IMR-90 (cell line): ENCODE measurements around the gene LAMA2. TPM values are rescaled to one million over a fixed set of nuclear protein-coding genes. Genes with fewer than 3 reads are reported as not detected.

Experiments used
- ATAC-seq: fragments of 200-7000 bp; cut with Tn5 transposase; 2 replicates; pipeline ENCODE4 v1.9.1; 2020; ENCODE audit warnings: low read depth, mild to moderate bottlenecking, moderate library complexity
- BruUV-seq: library from RNA; stranded (reverse); fragments of 400-500 nt; replicated peaks from 2 replicates; lab custom pipeline; 2021; lab: Mats Ljungman, UMichigan
- CTCF ChIA-PET: fragments of 300-600 bp; formaldehyde crosslinking; extraction: SDS; loops from one replicate; lab custom pipeline; 2021; ENCODE audit warnings: antibody characterized with exemption; lab: Yijun Ruan, JAX
- POLR2A ChIA-PET: fragments of 300-600 bp; sonication (Branson Sonifier 250); formaldehyde crosslinking; loops from one replicate; lab custom pipeline; 2022; ENCODE audit warnings: antibody characterized with exemption; ENCODE audit not compliant: unreplicated experiment; lab: Charles Lee
- DNase-seq: peaks from one replicate; pipeline ENCODE4 v3.0.0; 2013
- H2AFZ ChIP-seq: replicated peaks from 2 replicates; pipeline ENCODE3; 2013; ENCODE audit warnings: low read length, mild to moderate bottlenecking; ENCODE audit not compliant: poor library complexity
- H2AK5ac ChIP-seq: 2 replicates; pipeline ENCODE4 v1.6.1; 2013; ENCODE audit warnings: low read depth, low read length, inconsistent platforms
- H2AK9ac ChIP-seq: replicated peaks from 2 replicates; pipeline ENCODE3; 2013; ENCODE audit warnings: mild to moderate bottlenecking, low read depth, low read length, moderate library complexity; ENCODE audit not compliant: poor library complexity
- H2BK120ac ChIP-seq: 2 replicates; pipeline ENCODE4 v1.6.1; 2013; ENCODE audit warnings: low read depth, low read length, inconsistent platforms
- H2BK15ac ChIP-seq: 3 replicates; pipeline ENCODE4 v1.6.1; 2013; ENCODE audit warnings: low read depth, low read length, inconsistent platforms
- H2BK20ac ChIP-seq: 2 replicates; pipeline ENCODE4 v1.6.1; 2013; ENCODE audit warnings: low read depth, mild to moderate bottlenecking, inconsistent platforms, low read length, moderate library complexity
- H2BK5ac ChIP-seq: 2 replicates; pipeline ENCODE4 v1.6.1; 2013; ENCODE audit warnings: mild to moderate bottlenecking, low read depth, low read length, inconsistent platforms; ENCODE audit not compliant: poor library complexity, severe bottlenecking
- H3K14ac ChIP-seq: replicated peaks from 2 replicates; pipeline ENCODE4 v1.6.1; 2013; ENCODE audit warnings: low read depth, low read length, inconsistent platforms
- H3K18ac ChIP-seq: 2 replicates; pipeline ENCODE4 v1.6.1; 2013; ENCODE audit warnings: low read depth, low read length, control low read depth
- H3K23ac ChIP-seq: 2 replicates; pipeline ENCODE4 v1.6.1; 2013; ENCODE audit warnings: low read depth, low read length, inconsistent platforms
- H3K27ac ChIP-seq: 2 replicates; pipeline ENCODE4 v1.5.1; 2013; ENCODE audit warnings: mild to moderate bottlenecking, control low read depth, low read length; ENCODE audit not compliant: insufficient read depth
- H3K27me3 ChIP-seq: 2 replicates; pipeline ENCODE4 v1.6.1; 2013; ENCODE audit warnings: low read length; ENCODE audit not compliant: control insufficient read depth, insufficient read depth
- H3K36me3 ChIP-seq: 2 replicates; pipeline ENCODE4 v1.6.1; 2013; ENCODE audit warnings: low read length, mixed read lengths; ENCODE audit not compliant: control insufficient read depth, insufficient read depth
- H3K4ac ChIP-seq: 2 replicates; pipeline ENCODE4 v1.6.1; 2013; ENCODE audit warnings: low read depth, low read length, inconsistent platforms
- H3K4me1 ChIP-seq: 2 replicates; pipeline ENCODE4 v1.6.1; 2013; ENCODE audit warnings: low read length, mixed read lengths; ENCODE audit not compliant: control insufficient read depth, insufficient read depth
- H3K4me2 ChIP-seq: 2 replicates; pipeline ENCODE4 v1.6.1; 2013; ENCODE audit warnings: low read depth, mild to moderate bottlenecking, control low read depth, low read length, moderate library complexity
- H3K4me3 ChIP-seq: 2 replicates; pipeline ENCODE4 v1.5.1; 2013; ENCODE audit warnings: low read depth, mild to moderate bottlenecking, control low read depth, low read length, moderate library complexity; ENCODE audit not compliant: insufficient read depth
- H3K56ac ChIP-seq: 2 replicates; pipeline ENCODE4 v1.6.1; 2013; ENCODE audit warnings: low read length, inconsistent platforms; ENCODE audit not compliant: insufficient read depth; ENCODE audit errors: extremely low read depth
- H3K79me1 ChIP-seq, 2 experiments: 2 replicates each; pipeline ENCODE4 v1.6.1; 2013; ENCODE audit warnings: low read length in 2 of 2, inconsistent platforms in 1 of 2, low read depth in 1 of 2
- H3K9ac ChIP-seq: 2 replicates; pipeline ENCODE4 v1.6.1; 2013; ENCODE audit warnings: low read depth, low read length, control low read depth
- H3K9me1 ChIP-seq: 2 replicates; pipeline ENCODE4 v1.6.1; 2013; ENCODE audit warnings: low read length, inconsistent platforms; ENCODE audit not compliant: insufficient read depth
- H3K9me3 ChIP-seq: 2 replicates; pipeline ENCODE4 v1.6.1; 2013; ENCODE audit warnings: low read length; ENCODE audit not compliant: control insufficient read depth, insufficient read depth
- H4K20me1 ChIP-seq: 2 replicates; pipeline ENCODE4 v1.6.1; 2013; ENCODE audit warnings: low read length, inconsistent platforms; ENCODE audit not compliant: insufficient read depth
- H4K5ac ChIP-seq: 2 replicates; pipeline ENCODE4 v1.6.1; 2013; ENCODE audit warnings: mild to moderate bottlenecking, low read depth, low read length, control low read depth
- H4K8ac ChIP-seq, 2 experiments: 2 replicates each; pipeline ENCODE4 v1.6.1; 2013; ENCODE audit warnings: low read depth in 2 of 2, low read length in 2 of 2, control low read depth in 1 of 2, inconsistent platforms in 1 of 2
- H4K91ac ChIP-seq: 2 replicates; pipeline ENCODE4 v1.6.1; 2013; ENCODE audit warnings: low read depth, low read length, inconsistent platforms; ENCODE audit not compliant: insufficient read depth
- BHLHE40 ChIP-seq: fragments of 150-350 bp; IDR thresholded peaks from 2 replicates; pipeline ENCODE4 v1.6.1; 2016; ENCODE audit warnings: mild to moderate bottlenecking, low read depth, low read length
- ELK1 ChIP-seq: fragments of 150-350 bp; IDR thresholded peaks from 2 replicates; pipeline ENCODE4 v1.6.1; 2016; ENCODE audit warnings: low read depth, mild to moderate bottlenecking, low read length, moderate library complexity, borderline replicate concordance
- FOS ChIP-seq: fragments of 150-350 bp; IDR thresholded peaks from 2 replicates; pipeline ENCODE4 v1.6.1; 2016; ENCODE audit warnings: low read depth, low read length
- MXI1 ChIP-seq: IDR thresholded peaks from 2 replicates; pipeline ENCODE4 v1.6.1; 2012; ENCODE audit warnings: low read depth, mild to moderate bottlenecking, low read length, moderate library complexity, borderline replicate concordance
- POLR2A ChIP-seq: IDR thresholded peaks from 2 replicates; pipeline ENCODE4 v1.6.1; 2012; ENCODE audit warnings: mild to moderate bottlenecking, low read depth, low read length
- RAD21 ChIP-seq: IDR thresholded peaks from 2 replicates; pipeline ENCODE4 v1.6.1; 2012; ENCODE audit warnings: low read length, improper control_type of control experiment
- RCOR1 ChIP-seq: IDR thresholded peaks from 2 replicates; pipeline ENCODE4 v1.6.1; 2012; ENCODE audit warnings: mild to moderate bottlenecking, low read length, improper control_type of control experiment; ENCODE audit not compliant: insufficient replicate concordance
- WGBS, 2 experiments: methylation state at CpG; one replicate each; pipeline versions ENCODE4 v1.1.5 to v1.1.7; 2013; ENCODE audit warnings: missing lambda C conversion rate in 2 of 2; ENCODE audit not compliant: insufficient read length in 1 of 2; ENCODE audit errors: extremely low coverage in 2 of 2; 5-methylcytosine and 5-hydroxymethylcytosine counted together
- dilution Hi-C: fragments of 300-500 bp; cut with HindIII; formaldehyde crosslinking; loops from one replicate; pipeline ENCODE4 v1.14.3; 2018; ENCODE audit warnings: low sequenced_read_pairs; ENCODE audit not compliant: unreplicated experiment
- in situ Hi-C: fragments of 300-500 bp; cut with MboI; formaldehyde crosslinking; loops from 3 replicates; pipeline ENCODE4 v1.14.3; 2019; ENCODE audit warnings: low sequenced_read_pairs, inconsistent platforms, mixed read lengths
- intact Hi-C: fragments of 100-400 bp; cut with micrococcal nuclease; formaldehyde crosslinking; loops from 2 replicates; pipeline ENCODE4 v1.10.0; 2022
- polyA plus RNA-seq, 3 experiments: library from polyadenylated mRNA; depleted of rRNA; stranded (reverse); fragments of >200 nt; gene quantifications; 2 replicates each; pipeline ENCODE4 v1.2.3, GENCODE V29; 2012; ENCODE audit warnings: low replicate concordance in 1 of 3
- total RNA-seq: library from RNA; depleted of rRNA; stranded (reverse); fragments of >200 nt; gene quantifications from 2 replicates; pipeline ENCODE4 v1.2.3, GENCODE V29; 2012
- TF ChIP-seq, protein P1 (sequence below): fragments of 150-350 bp; IDR thresholded peaks from 2 replicates; pipeline ENCODE4 v1.6.1; 2017; ENCODE audit warnings: mild to moderate bottlenecking, antibody characterized with exemption, low read length, low read depth
- TF ChIP-seq, protein P2 (sequence below): conservative IDR thresholded peaks from 2 replicates; pipeline ENCODE4 v1.5.1; 2012; ENCODE audit warnings: mild to moderate bottlenecking, low read depth, low read length, improper control_type of control experiment

Gene LAMA2
- total and polyA plus RNA-seq, 2 of the 4 experiments (the other 2 are of a cell fraction) = 9.9 to 13.3 TPM

GRCh38 chr6:128870746-128871145 lies 12.2 kb upstream of the LAMA2 start:
- H3K18ac ChIP-seq = no peak overlapping the region
- POLR2A ChIA-PET = no interaction called here
- H3K14ac ChIP-seq = no peak overlapping the region
- no peak overlapping the region for H2BK120ac ChIP-seq
- H3K4me3 ChIP-seq = no peak overlapping the region
- H4K8ac ChIP-seq = no peak overlapping the region
- ATAC-seq (no peak), DNase-seq (no peak)
- no peak overlapping the region for H3K23ac ChIP-seq
- no peaks in the 10 kb centered on the region for H3K4me1 ChIP-seq
- intact Hi-C loops = no loop called here
- H3K79me1 ChIP-seq = no peaks in the 10 kb centered on the region
- no peak overlapping the region for H2AK5ac ChIP-seq
- H3K4me2 ChIP-seq = no peak overlapping the region
- H2AK9ac ChIP-seq = no peak overlapping the region
- in situ Hi-C loops = no loop called here
- no peak overlapping the region for H3K56ac ChIP-seq
- CTCF ChIA-PET = no interaction called here
- H3K27ac ChIP-seq = no peak overlapping the region
- no peak overlapping the region for H4K5ac ChIP-seq
- H4K91ac ChIP-seq = no peak overlapping the region
- no peaks in the 10 kb centered on the region for H3K9me3 ChIP-seq
- H3K9me1 ChIP-seq = no peaks in the 10 kb centered on the region
- H2BK20ac ChIP-seq = no peak overlapping the region
- no TSS peak for BruUV-seq
- H3K9ac ChIP-seq = no peak overlapping the region
- dilution Hi-C loops = no loop called here
- no peaks in the 10 kb centered on the region for H4K20me1 ChIP-seq
- H2AFZ ChIP-seq = no peak overlapping the region
- H3K36me3 ChIP-seq = no peaks in the 10 kb centered on the region
- no peak overlapping the region for H3K4ac ChIP-seq
- H3K27me3 ChIP-seq = no peaks in the 10 kb centered on the region
- no CpG with 5 or more reads among the region's 3 CpGs for WGBS, 2 experiments
- TF ChIP-seq ELK1 = no peak
- TF ChIP-seq MXI1 = no peak
- no peak for TF ChIP-seq RAD21
- TF ChIP-seq, protein P1, sequence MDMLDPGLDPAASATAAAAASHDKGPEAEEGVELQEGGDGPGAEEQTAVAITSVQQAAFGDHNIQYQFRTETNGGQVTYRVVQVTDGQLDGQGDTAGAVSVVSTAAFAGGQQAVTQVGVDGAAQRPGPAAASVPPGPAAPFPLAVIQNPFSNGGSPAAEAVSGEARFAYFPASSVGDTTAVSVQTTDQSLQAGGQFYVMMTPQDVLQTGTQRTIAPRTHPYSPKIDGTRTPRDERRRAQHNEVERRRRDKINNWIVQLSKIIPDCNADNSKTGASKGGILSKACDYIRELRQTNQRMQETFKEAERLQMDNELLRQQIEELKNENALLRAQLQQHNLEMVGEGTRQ = no peak
- no peak for TF ChIP-seq BHLHE40
- no peak for TF ChIP-seq RCOR1
- TF ChIP-seq POLR2A = no peak
- TF ChIP-seq FOS = no peak
- TF ChIP-seq, protein P2, sequence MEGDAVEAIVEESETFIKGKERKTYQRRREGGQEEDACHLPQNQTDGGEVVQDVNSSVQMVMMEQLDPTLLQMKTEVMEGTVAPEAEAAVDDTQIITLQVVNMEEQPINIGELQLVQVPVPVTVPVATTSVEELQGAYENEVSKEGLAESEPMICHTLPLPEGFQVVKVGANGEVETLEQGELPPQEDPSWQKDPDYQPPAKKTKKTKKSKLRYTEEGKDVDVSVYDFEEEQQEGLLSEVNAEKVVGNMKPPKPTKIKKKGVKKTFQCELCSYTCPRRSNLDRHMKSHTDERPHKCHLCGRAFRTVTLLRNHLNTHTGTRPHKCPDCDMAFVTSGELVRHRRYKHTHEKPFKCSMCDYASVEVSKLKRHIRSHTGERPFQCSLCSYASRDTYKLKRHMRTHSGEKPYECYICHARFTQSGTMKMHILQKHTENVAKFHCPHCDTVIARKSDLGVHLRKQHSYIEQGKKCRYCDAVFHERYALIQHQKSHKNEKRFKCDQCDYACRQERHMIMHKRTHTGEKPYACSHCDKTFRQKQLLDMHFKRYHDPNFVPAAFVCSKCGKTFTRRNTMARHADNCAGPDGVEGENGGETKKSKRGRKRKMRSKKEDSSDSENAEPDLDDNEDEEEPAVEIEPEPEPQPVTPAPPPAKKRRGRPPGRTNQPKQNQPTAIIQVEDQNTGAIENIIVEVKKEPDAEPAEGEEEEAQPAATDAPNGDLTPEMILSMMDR = no peak
- no peak overlapping the region for H2BK5ac ChIP-seq
- no peak overlapping the region for H2BK15ac ChIP-seq
